Activated T-helper 1 cell treated with anti-CD3 and anti-CD28 coated beads, Interleukin-12 subunit alpha, Interleukin-12 subunit beta, Interleukin-2, Interleukin-4 antibody, amounts not matched to agents 30 ng/mL and 10 ng/mL and 1 ng/mL, durations not matched to agents 14 hours and 24 hours and 36 hours (primary cell): ENCODE results near the gene NRXN2. TPM values are rescaled to one million over a fixed set of nuclear protein-coding genes. Genes with fewer than 3 reads are reported as not detected.

Source experiments
- DNase-seq: peaks from one replicate; pipeline ENCODE4 v3.0.0; 2021; ENCODE audit warnings: low spot score
- H3K27ac Mint-ChIP-seq: one replicate; pipeline ENCODE4 v1.8.0; 2021; ENCODE audit warnings: mild to moderate bottlenecking, mixed read lengths
- H3K27me3 Mint-ChIP-seq: one replicate; pipeline ENCODE4 v1.8.0; 2022; ENCODE audit warnings: mild to moderate bottlenecking, moderate library complexity, mixed read lengths; ENCODE audit not compliant: insufficient read depth
- H3K36me3 Mint-ChIP-seq: one replicate; pipeline ENCODE4 v1.8.0; 2021; ENCODE audit warnings: low read depth, mixed read lengths
- H3K4me1 Mint-ChIP-seq: one replicate; pipeline ENCODE4 v1.8.0; 2021; ENCODE audit warnings: low read depth, mixed read lengths
- H3K4me3 Mint-ChIP-seq: one replicate; pipeline ENCODE4 v1.8.0; 2021; ENCODE audit warnings: mild to moderate bottlenecking, moderate library complexity, mixed read lengths
- H3K9me3 Mint-ChIP-seq: one replicate; pipeline ENCODE4 v1.8.0; 2021; ENCODE audit warnings: mixed read lengths
- intact Hi-C: fragments of 100-400 bp; cut with micrococcal nuclease; formaldehyde crosslinking; loops from one replicate; pipeline ENCODE4 v1.15.1; 2024
- total RNA-seq: library from RNA; stranded (reverse); gene quantifications from 2 replicates; pipeline ENCODE4 v1.2.3, GENCODE V29; 2022

The NRXN2 gene
- total RNA-seq, 1 donor from 2014 or later = 0.23 TPM

GRCh38 chr11:64614917-64615316 lies 108.1 kb downstream of the NRXN2 start:
- no peaks in the 10 kb centered on the region for H3K36me3 Mint-ChIP-seq
- no peaks in the 10 kb centered on the region for H3K9me3 Mint-ChIP-seq
- no peak overlapping the region for H3K4me3 Mint-ChIP-seq
- DNase-seq = no peak
- H3K27ac Mint-ChIP-seq = no peak overlapping the region
- no peaks in the 10 kb centered on the region for H3K27me3 Mint-ChIP-seq
- H3K4me1 Mint-ChIP-seq = peaks cover 12% of the 10 kb centered on the region
- intact Hi-C loops = no loop called here

GRCh38 chr11:64613648-64614047 lies 109.3 kb downstream of the NRXN2 start:
- Mint-ChIP-seq H3K27me3 (no peaks in the 10 kb centered on the region), H3K9me3 (no peaks in the 10 kb centered on the region), H3K4me1 (peaks cover 12% of the 10 kb centered on the region), H3K4me3 (no peak overlapping the region), H3K27ac (no peak overlapping the region), H3K36me3 (no peaks in the 10 kb centered on the region)
- intact Hi-C loops = no loop called here
- no peak for DNase-seq

- H3K36me3 Mint-ChIP-seq = no peaks in the 10 kb centered on the region
- H3K9me3 Mint-ChIP-seq = no peaks in the 10 kb centered on the region
- H3K4me1 Mint-ChIP-seq = peaks cover 12% of the 10 kb centered on the region
- no peaks in the 10 kb centered on the region for H3K27me3 Mint-ChIP-seq
- no peak overlapping the region for H3K27ac Mint-ChIP-seq
- H3K4me3 Mint-ChIP-seq = no peak overlapping the region
- no peak for DNase-seq
- intact Hi-C loops = no loop called here
Measured at GRCh38 chr11:64611869-64612646, 110.9 kb downstream of the NRXN2 start.

- Mint-ChIP-seq H3K36me3 (no peaks in the 10 kb centered on the region), H3K4me3 (no peak overlapping the region), H3K4me1 (peaks cover 12% of the 10 kb centered on the region), H3K27ac (no peak overlapping the region), H3K9me3 (no peaks in the 10 kb centered on the region), H3K27me3 (no peaks in the 10 kb centered on the region)
- intact Hi-C loops = no loop called here
- DNase-seq = no peak
Measured at GRCh38 chr11:64611176-64611575, 111.8 kb downstream of the NRXN2 start.

- no peak overlapping the region for H3K4me3 Mint-ChIP-seq
- peaks cover 12% of the 10 kb centered on the region for H3K4me1 Mint-ChIP-seq
- no peak for DNase-seq
- H3K9me3 Mint-ChIP-seq = no peaks in the 10 kb centered on the region
- no peaks in the 10 kb centered on the region for H3K36me3 Mint-ChIP-seq
- no peaks in the 10 kb centered on the region for H3K27me3 Mint-ChIP-seq
- no peak overlapping the region for H3K27ac Mint-ChIP-seq
- intact Hi-C loops = no loop called here
Measured at GRCh38 chr11:64610596-64610995, 112.4 kb downstream of the NRXN2 start.

GRCh38 chr11:64609436-64610047 lies 113.5 kb downstream of the NRXN2 start:
- intact Hi-C loops = no loop called here
- DNase-seq = no peak
- no peaks in the 10 kb centered on the region for H3K9me3 Mint-ChIP-seq
- no peaks in the 10 kb centered on the region for H3K27me3 Mint-ChIP-seq
- peaks cover 12% of the 10 kb centered on the region for H3K4me1 Mint-ChIP-seq
- H3K4me3 Mint-ChIP-seq = no peak overlapping the region
- no peak overlapping the region for H3K27ac Mint-ChIP-seq
- no peaks in the 10 kb centered on the region for H3K36me3 Mint-ChIP-seq

- peaks cover 12% of the 10 kb centered on the region for H3K4me1 Mint-ChIP-seq
- no peak overlapping the region for H3K4me3 Mint-ChIP-seq
- no peaks in the 10 kb centered on the region for H3K36me3 Mint-ChIP-seq
- intact Hi-C loops = no loop called here
- no peak overlapping the region for H3K27ac Mint-ChIP-seq
- no peaks in the 10 kb centered on the region for H3K27me3 Mint-ChIP-seq
- no peaks in the 10 kb centered on the region for H3K9me3 Mint-ChIP-seq
- DNase-seq = no peak
Measured at GRCh38 chr11:64608636-64609035, 114.4 kb downstream of the NRXN2 start.

- H3K27me3 Mint-ChIP-seq = no peaks in the 10 kb centered on the region
- intact Hi-C loops = no loop called here
- no peaks in the 10 kb centered on the region for H3K36me3 Mint-ChIP-seq
- no peak for DNase-seq
- no peak overlapping the region for H3K27ac Mint-ChIP-seq
- peaks cover 12% of the 10 kb centered on the region for H3K4me1 Mint-ChIP-seq
- no peaks in the 10 kb centered on the region for H3K9me3 Mint-ChIP-seq
- no peak overlapping the region for H3K4me3 Mint-ChIP-seq
Measured at GRCh38 chr11:64608046-64608445, 115.0 kb downstream of the NRXN2 start.

GRCh38 chr11:64607381-64607985 lies 115.5 kb downstream of the NRXN2 start:
- Mint-ChIP-seq H3K4me1 (peaks cover 10% of the 10 kb centered on the region), H3K9me3 (no peaks in the 10 kb centered on the region), H3K4me3 (no peak overlapping the region), H3K36me3 (no peaks in the 10 kb centered on the region), H3K27me3 (no peaks in the 10 kb centered on the region), H3K27ac (no peak overlapping the region)
- intact Hi-C loops = no loop called here
- DNase-seq = no peak

- Mint-ChIP-seq H3K9me3 (no peaks in the 10 kb centered on the region), H3K27ac (no peak overlapping the region)
Measured at GRCh38 chr11:64606796-64607380, 116.1 kb downstream of the NRXN2 start.

GRCh38 chr11:64605656-64606585 lies 117.1 kb downstream of the NRXN2 start:
- Mint-ChIP-seq H3K27me3 (no peaks in the 10 kb centered on the region), H3K36me3 (no peaks in the 10 kb centered on the region), H3K9me3 (no peaks in the 10 kb centered on the region), H3K4me3 (no peak overlapping the region), H3K4me1 (no peaks in the 10 kb centered on the region), H3K27ac (no peak overlapping the region)
- intact Hi-C loops = no loop called here
- DNase-seq = no peak

More at GRCh38 chr11:64606796-64607380, 116.1 kb downstream of the NRXN2 start:
- Mint-ChIP-seq H3K27me3 (no peaks in the 10 kb centered on the region), H3K4me3 (no peak overlapping the region), H3K4me1 (peaks cover 5% of the 10 kb centered on the region), H3K36me3 (no peaks in the 10 kb centered on the region)
- intact Hi-C loops = no loop called here
- no peak for DNase-seq

GRCh38 chr11:64605244-64605560 lies 117.8 kb downstream of the NRXN2 start:
- intact Hi-C loops = no loop called here
- no peaks in the 10 kb centered on the region for H3K9me3 Mint-ChIP-seq
- H3K27ac Mint-ChIP-seq = no peak overlapping the region
- DNase-seq = no peak
- H3K4me1 Mint-ChIP-seq = no peaks in the 10 kb centered on the region
- H3K4me3 Mint-ChIP-seq = no peak overlapping the region
- H3K36me3 Mint-ChIP-seq = no peaks in the 10 kb centered on the region
- H3K27me3 Mint-ChIP-seq = no peaks in the 10 kb centered on the region
